DOHH2 (cell line): ENCODE data around the gene PDCL2.

Experiments
- EZH2phosphoT487 ChIP-seq: fragments of 200-600 bp; sonication (generic); IDR thresholded peaks from 2 replicates; pipeline ENCODE4 v1.6.1; 2017; ENCODE audit warnings: borderline replicate concordance, mild to moderate bottlenecking, antibody characterized with exemption, low read length, moderate library complexity, mixed read lengths
- TF ChIP-seq, protein P1 (sequence below): fragments of 200-600 bp; sonication (generic); IDR thresholded peaks from one replicate; pipeline ENCODE4 v1.5.1; 2014; ENCODE audit warnings: antibody characterized with exemption, mild to moderate bottlenecking, low read depth, low read length; ENCODE audit not compliant: poor library complexity, severe bottlenecking

- TF ChIP-seq, protein P1, sequence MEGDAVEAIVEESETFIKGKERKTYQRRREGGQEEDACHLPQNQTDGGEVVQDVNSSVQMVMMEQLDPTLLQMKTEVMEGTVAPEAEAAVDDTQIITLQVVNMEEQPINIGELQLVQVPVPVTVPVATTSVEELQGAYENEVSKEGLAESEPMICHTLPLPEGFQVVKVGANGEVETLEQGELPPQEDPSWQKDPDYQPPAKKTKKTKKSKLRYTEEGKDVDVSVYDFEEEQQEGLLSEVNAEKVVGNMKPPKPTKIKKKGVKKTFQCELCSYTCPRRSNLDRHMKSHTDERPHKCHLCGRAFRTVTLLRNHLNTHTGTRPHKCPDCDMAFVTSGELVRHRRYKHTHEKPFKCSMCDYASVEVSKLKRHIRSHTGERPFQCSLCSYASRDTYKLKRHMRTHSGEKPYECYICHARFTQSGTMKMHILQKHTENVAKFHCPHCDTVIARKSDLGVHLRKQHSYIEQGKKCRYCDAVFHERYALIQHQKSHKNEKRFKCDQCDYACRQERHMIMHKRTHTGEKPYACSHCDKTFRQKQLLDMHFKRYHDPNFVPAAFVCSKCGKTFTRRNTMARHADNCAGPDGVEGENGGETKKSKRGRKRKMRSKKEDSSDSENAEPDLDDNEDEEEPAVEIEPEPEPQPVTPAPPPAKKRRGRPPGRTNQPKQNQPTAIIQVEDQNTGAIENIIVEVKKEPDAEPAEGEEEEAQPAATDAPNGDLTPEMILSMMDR = no peak
- no peak for TF ChIP-seq EZH2phosphoT487
Observed at GRCh38 chr4:55547918-55548317, 44.1 kb downstream of the PDCL2 start.
